SK-N-SH treated with all-trans-retinoic acid at 6 μM for 48 hours (cell line): ENCODE data around the gene NANOS1.

Experiments
- ATAC-seq: fragments of 200-7000 bp; cut with Tn5 transposase; 3 replicates; pipeline ENCODE4 v1.9.1; 2020; ENCODE audit warnings: mild to moderate bottlenecking, moderate library complexity
- ARNTL ChIP-seq: fragments of 450-650 bp; formaldehyde crosslinking; IDR thresholded peaks from 2 replicates; pipeline ENCODE4 v1.5.0; 2020; ENCODE audit warnings: low read depth, mild to moderate bottlenecking, moderate library complexity, borderline replicate concordance
- BACH2 ChIP-seq: fragments of 250-450 bp; sonication (Bioruptor Pico); IDR thresholded peaks from 2 replicates; pipeline ENCODE4 v1.9.0; 2021; ENCODE audit warnings: mild to moderate bottlenecking, borderline replicate concordance
- CREB5 ChIP-seq: fragments of 250-450 bp; sonication (Bioruptor Pico); IDR thresholded peaks from 2 replicates; pipeline ENCODE4 v1.5.1; 2020; ENCODE audit warnings: low read depth, mild to moderate bottlenecking, moderate library complexity
- CSDC2 ChIP-seq: fragments of 250-450 bp; sonication (Bioruptor Pico); IDR thresholded peaks from 2 replicates; pipeline ENCODE4 v1.5.0; 2020; ENCODE audit warnings: mild to moderate bottlenecking, moderate library complexity
- ESRRG ChIP-seq: fragments of 250-450 bp; sonication (Bioruptor Pico); IDR thresholded peaks from 2 replicates; pipeline ENCODE4 v1.6.1; 2021; ENCODE audit warnings: mild to moderate bottlenecking
- GLIS3 ChIP-seq: fragments of 250-450 bp; sonication (Bioruptor Pico); IDR thresholded peaks from 2 replicates; pipeline ENCODE4 v1.5.0; 2020; ENCODE audit warnings: mild to moderate bottlenecking, moderate library complexity
- ISL1 ChIP-seq: fragments of 250-450 bp; sonication (Bioruptor Pico); IDR thresholded peaks from 2 replicates; pipeline ENCODE4 v2.1.2; 2022; ENCODE audit warnings: mild to moderate bottlenecking, moderate library complexity
- OSR1 ChIP-seq: fragments of 250-450 bp; sonication (Bioruptor Pico); IDR thresholded peaks from 2 replicates; pipeline ENCODE4 v1.8.0; 2022; ENCODE audit warnings: moderate library complexity, mild to moderate bottlenecking, inconsistent platforms
- POU6F1 ChIP-seq: fragments of 250-450 bp; sonication (Bioruptor Pico); IDR thresholded peaks from 2 replicates; pipeline ENCODE4 v1.8.0; 2021; ENCODE audit warnings: low read depth, mild to moderate bottlenecking, moderate library complexity, borderline replicate concordance
- PPARA ChIP-seq: fragments of 250-450 bp; sonication (Bioruptor Pico); IDR thresholded peaks from 2 replicates; pipeline ENCODE4 v1.5.0; 2020; ENCODE audit warnings: mild to moderate bottlenecking, borderline replicate concordance
- RARB ChIP-seq: fragments of 250-450 bp; sonication (Bioruptor Pico); IDR thresholded peaks from 2 replicates; pipeline ENCODE4 v1.8.0; 2021; ENCODE audit warnings: mild to moderate bottlenecking, moderate library complexity
- SNAI2 ChIP-seq: fragments of 250-450 bp; sonication (Bioruptor Pico); IDR thresholded peaks from 2 replicates; pipeline ENCODE4 v1.5.0; 2020; ENCODE audit warnings: mild to moderate bottlenecking, moderate library complexity
- TCF4 ChIP-seq: fragments of 250-450 bp; sonication (Bioruptor Pico); IDR thresholded peaks from 2 replicates; pipeline ENCODE4 v1.8.0; 2021; ENCODE audit warnings: mild to moderate bottlenecking, moderate library complexity, borderline replicate concordance
- TOX ChIP-seq: fragments of 250-450 bp; sonication (Bioruptor Pico); IDR thresholded peaks from 2 replicates; pipeline ENCODE4 v1.8.0; 2021; ENCODE audit warnings: mild to moderate bottlenecking, moderate library complexity, borderline replicate concordance
- TSHZ2 ChIP-seq: fragments of 250-450 bp; sonication (Bioruptor Pico); IDR thresholded peaks from 2 replicates; pipeline ENCODE4 v1.5.0; 2020; ENCODE audit warnings: mild to moderate bottlenecking, moderate library complexity
- ZFP30 ChIP-seq: fragments of 450-650 bp; formaldehyde crosslinking; IDR thresholded peaks from 2 replicates; pipeline ENCODE4 v1.5.0; 2022; ENCODE audit warnings: mild to moderate bottlenecking, moderate library complexity
- ZNF565 ChIP-seq: fragments of 450-650 bp; formaldehyde crosslinking; conservative IDR thresholded peaks from 2 replicates; pipeline ENCODE4 v1.5.0; 2020; ENCODE audit warnings: low read depth, mild to moderate bottlenecking, moderate library complexity
- ZNF70 ChIP-seq: fragments of 450-650 bp; formaldehyde crosslinking; IDR thresholded peaks from 2 replicates; pipeline ENCODE4 v1.5.0; 2020; ENCODE audit warnings: mild to moderate bottlenecking, moderate library complexity
- ZNF8 ChIP-seq: fragments of 450-650 bp; formaldehyde crosslinking; IDR thresholded peaks from 2 replicates; pipeline ENCODE4 v1.5.0; 2020; ENCODE audit warnings: mild to moderate bottlenecking, moderate library complexity
- TF ChIP-seq, protein P1 (sequence below): fragments of 250-450 bp; sonication (Bioruptor Pico); IDR thresholded peaks from 2 replicates; pipeline ENCODE4 v1.8.0; 2020; ENCODE audit warnings: mild to moderate bottlenecking, moderate library complexity, borderline replicate concordance
- TF ChIP-seq, protein P2 (sequence below): fragments of 250-450 bp; sonication (Bioruptor Pico); IDR thresholded peaks from 2 replicates; pipeline ENCODE4 v1.5.1; 2021; ENCODE audit warnings: mild to moderate bottlenecking, moderate library complexity

NANOS1 gene

GRCh38 chr10:119058010-119058409 lies 28.5 kb downstream of the NANOS1 start:
- ATAC-seq: no peak
- TF ChIP-seq ZNF8 (CRISPR knock-in tag) (no peak), TSHZ2 (CRISPR knock-in tag) (no peak), CSDC2 (CRISPR knock-in tag) (no peak), ARNTL (CRISPR knock-in tag) (no peak), TOX (CRISPR knock-in tag) (no peak), ZNF565 (CRISPR knock-in tag) (no peak), BACH2 (CRISPR knock-in tag) (no peak), SNAI2 (no peak), RARB (CRISPR knock-in tag) (no peak), ZNF70 (CRISPR knock-in tag) (no peak), ZFP30 (CRISPR knock-in tag) (no peak), POU6F1 (CRISPR knock-in tag) (no peak)

DNA sequence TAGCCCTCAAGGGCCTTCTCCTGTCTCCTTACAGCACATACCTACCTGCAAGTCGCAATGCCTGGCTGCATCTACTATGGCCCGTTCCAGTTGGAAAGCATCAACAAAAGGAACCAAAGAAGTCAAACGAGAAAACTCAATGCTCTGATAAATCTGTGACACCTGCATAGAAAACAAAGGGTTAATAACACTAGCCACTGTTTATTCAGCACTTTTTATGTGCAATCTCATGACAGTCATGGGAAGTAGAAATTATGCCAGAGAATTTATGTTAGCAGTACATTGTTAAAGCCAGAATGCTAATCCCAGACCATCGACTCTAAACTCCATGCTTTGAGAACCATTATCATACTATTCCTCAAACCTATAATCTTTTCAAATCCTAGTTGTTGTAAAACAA lies 30.0 kb downstream of the NANOS1 start:
- TF ChIP-seq, protein P1, sequence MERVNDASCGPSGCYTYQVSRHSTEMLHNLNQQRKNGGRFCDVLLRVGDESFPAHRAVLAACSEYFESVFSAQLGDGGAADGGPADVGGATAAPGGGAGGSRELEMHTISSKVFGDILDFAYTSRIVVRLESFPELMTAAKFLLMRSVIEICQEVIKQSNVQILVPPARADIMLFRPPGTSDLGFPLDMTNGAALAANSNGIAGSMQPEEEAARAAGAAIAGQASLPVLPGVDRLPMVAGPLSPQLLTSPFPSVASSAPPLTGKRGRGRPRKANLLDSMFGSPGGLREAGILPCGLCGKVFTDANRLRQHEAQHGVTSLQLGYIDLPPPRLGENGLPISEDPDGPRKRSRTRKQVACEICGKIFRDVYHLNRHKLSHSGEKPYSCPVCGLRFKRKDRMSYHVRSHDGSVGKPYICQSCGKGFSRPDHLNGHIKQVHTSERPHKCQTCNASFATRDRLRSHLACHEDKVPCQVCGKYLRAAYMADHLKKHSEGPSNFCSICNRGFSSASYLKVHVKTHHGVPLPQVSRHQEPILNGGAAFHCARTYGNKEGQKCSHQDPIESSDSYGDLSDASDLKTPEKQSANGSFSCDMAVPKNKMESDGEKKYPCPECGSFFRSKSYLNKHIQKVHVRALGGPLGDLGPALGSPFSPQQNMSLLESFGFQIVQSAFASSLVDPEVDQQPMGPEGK (CRISPR knock-in tag): no peak
- TF ChIP-seq ZNF565 (CRISPR knock-in tag) (no peak), ESRRG (CRISPR knock-in tag) (no peak), ZFP30 (CRISPR knock-in tag) (no peak), ZNF8 (CRISPR knock-in tag) (no peak), ZNF70 (CRISPR knock-in tag) (no peak), ISL1 (CRISPR knock-in tag) (no peak)
- TF ChIP-seq, protein P2, sequence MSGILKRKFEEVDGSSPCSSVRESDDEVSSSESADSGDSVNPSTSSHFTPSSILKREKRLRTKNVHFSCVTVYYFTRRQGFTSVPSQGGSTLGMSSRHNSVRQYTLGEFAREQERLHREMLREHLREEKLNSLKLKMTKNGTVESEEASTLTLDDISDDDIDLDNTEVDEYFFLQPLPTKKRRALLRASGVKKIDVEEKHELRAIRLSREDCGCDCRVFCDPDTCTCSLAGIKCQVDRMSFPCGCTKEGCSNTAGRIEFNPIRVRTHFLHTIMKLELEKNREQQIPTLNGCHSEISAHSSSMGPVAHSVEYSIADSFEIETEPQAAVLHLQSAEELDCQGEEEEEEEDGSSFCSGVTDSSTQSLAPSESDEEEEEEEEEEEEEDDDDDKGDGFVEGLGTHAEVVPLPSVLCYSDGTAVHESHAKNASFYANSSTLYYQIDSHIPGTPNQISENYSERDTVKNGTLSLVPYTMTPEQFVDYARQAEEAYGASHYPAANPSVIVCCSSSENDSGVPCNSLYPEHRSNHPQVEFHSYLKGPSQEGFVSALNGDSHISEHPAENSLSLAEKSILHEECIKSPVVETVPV (CRISPR knock-in tag): no peak
- no peak for ATAC-seq

- ATAC-seq: no peak
- no peak for TF ChIP-seq ZNF8 (CRISPR knock-in tag)
- no peak for TF ChIP-seq TSHZ2 (CRISPR knock-in tag)
- TF ChIP-seq, protein P1 (CRISPR knock-in tag): no peak
- no peak for TF ChIP-seq ZNF565 (CRISPR knock-in tag)
- TF ChIP-seq GLIS3 (CRISPR knock-in tag): no peak
- TF ChIP-seq BACH2 (CRISPR knock-in tag): no peak
- no peak for TF ChIP-seq ARNTL (CRISPR knock-in tag)
- TF ChIP-seq, protein P2 (CRISPR knock-in tag): no peak
- TF ChIP-seq TOX (CRISPR knock-in tag): no peak
- TF ChIP-seq OSR1 (CRISPR knock-in tag): no peak
- no peak for TF ChIP-seq TCF4 (CRISPR knock-in tag)
- no peak for TF ChIP-seq ESRRG (CRISPR knock-in tag)
- no peak for TF ChIP-seq PPARA
- TF ChIP-seq ZNF70 (CRISPR knock-in tag): no peak
- no peak for TF ChIP-seq CREB5 (CRISPR knock-in tag)
These were observed 30.6 kb downstream of the NANOS1 start for GRCh38 chr10:119060107-119060506.
